ENCODE results near the gene TRPM3.

TRPM3 gene

GRCh38 chr9:70566066-70566465 lies 555.4 kb downstream of the TRPM3 start:
- Histone ChIP-seq H3K4me3 (replicated peaks; ENCODE audit: insufficient read depth, low read length) (no peak overlapping the region), H3K27ac (replicated peaks) (no peak overlapping the region), H3K27me3 (ENCODE audit: insufficient read depth, poor library complexity, severe bottlenecking) (no peaks in the 10 kb centered on the region)
- DNase-seq (ENCODE audit: low read depth in 1 of 2, low spot score in 1 of 2) = no peak
- TF ChIP-seq CTCF (IDR thresholded peaks at IDR 0.05; ENCODE audit: insufficient read depth, low read length) (no peak), REST (IDR thresholded peaks at IDR 0.05; ENCODE audit: insufficient replicate concordance, low read depth) (no peak), SPI1 (IDR thresholded peaks at IDR 0.05; ENCODE audit: borderline replicate concordance, low read depth) (no peak), GABPA (IDR thresholded peaks at IDR 0.05; ENCODE audit: low read depth) (no peak), POLR2AphosphoS5 (IDR thresholded peaks at IDR 0.05; ENCODE audit: low read depth) (no peak)

GRCh38 chr9:70564468-70565335 lies 556.7 kb downstream of the TRPM3 start:
- no peak overlapping the region for H3K4me3 ChIP-seq (replicated peaks; ENCODE audit: insufficient read depth, low read length)

More at GRCh38 chr9:70564468-70565335, 556.7 kb downstream of the TRPM3 start:
- peak overlapping the region; percentile 85 for H3K27ac ChIP-seq (replicated peaks)
- no peak for DNase-seq (ENCODE audit: low read depth in 1 of 2, low spot score in 1 of 2)
- TF ChIP-seq SPI1 (IDR thresholded peaks at IDR 0.05; ENCODE audit: borderline replicate concordance, low read depth) = no peak
- no peak for TF ChIP-seq CTCF (IDR thresholded peaks at IDR 0.05; ENCODE audit: insufficient read depth, low read length)
- no peak for TF ChIP-seq POLR2AphosphoS5 (IDR thresholded peaks at IDR 0.05; ENCODE audit: low read depth)
- no peak for TF ChIP-seq REST (IDR thresholded peaks at IDR 0.05; ENCODE audit: insufficient replicate concordance, low read depth)
- no peak for TF ChIP-seq GABPA (IDR thresholded peaks at IDR 0.05; ENCODE audit: low read depth)
- H3K27me3 ChIP-seq (ENCODE audit: insufficient read depth, poor library complexity, severe bottlenecking) = no peaks in the 10 kb centered on the region
